ENCODE data around the gene ASB1. TPM values are rescaled to one million over a fixed set of nuclear protein-coding genes. Genes with fewer than 3 reads are reported as not detected.

Gene ASB1
- total and polyA plus RNA-seq, 2 of the 13 experiments (the other 11 are each of a cell fraction or from before 2014, with no cell fraction given) = 48.6 to 49.2 TPM

DNA sequence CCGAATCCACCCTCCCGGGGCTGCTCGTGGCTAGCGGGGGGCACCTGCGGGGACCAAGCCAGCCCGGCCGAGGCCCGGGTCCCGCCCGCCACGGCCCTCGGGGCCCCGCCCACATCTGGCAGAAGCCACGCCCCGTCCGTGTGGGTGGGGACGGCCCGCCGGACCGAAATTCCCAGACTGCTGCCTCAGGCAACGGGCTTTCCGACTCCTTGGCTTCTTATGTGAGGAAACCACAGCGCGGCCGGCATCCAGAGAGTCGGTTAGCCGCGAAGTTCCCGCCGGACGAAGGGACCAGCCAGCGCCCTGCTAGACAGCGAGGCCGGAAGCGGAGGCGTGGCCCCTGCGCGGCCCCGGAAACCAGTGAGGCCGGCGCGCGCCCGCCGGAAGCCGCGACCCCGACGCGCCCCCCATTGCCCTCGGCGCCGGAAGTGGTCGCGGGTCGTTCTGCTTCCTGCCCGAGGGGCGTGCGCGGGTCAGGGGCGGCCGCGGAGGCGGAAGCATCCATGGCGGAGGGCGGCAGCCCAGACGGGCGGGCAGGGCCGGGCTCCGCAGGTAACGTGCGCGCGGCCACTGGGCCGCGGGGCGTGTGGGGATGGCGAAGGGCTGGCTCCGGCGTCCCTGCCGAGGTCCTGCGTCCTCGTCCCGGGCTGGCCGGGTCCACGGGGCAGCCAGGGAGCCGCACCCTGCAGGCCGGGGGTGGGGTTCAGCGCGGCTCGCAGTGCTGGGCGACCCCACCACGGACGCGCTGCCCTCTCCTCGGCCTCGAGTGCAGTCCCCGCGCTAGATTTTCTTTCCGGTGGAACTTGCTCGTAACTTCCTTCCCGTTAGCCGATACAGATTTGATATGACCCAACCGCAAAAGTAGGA lies at the start of gene ASB1 (continued):
- TF ChIP-seq, protein P1, sequence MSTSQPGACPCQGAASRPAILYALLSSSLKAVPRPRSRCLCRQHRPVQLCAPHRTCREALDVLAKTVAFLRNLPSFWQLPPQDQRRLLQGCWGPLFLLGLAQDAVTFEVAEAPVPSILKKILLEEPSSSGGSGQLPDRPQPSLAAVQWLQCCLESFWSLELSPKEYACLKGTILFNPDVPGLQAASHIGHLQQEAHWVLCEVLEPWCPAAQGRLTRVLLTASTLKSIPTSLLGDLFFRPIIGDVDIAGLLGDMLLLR (CRISPR knock-in tag; IDR thresholded peaks at IDR 0.05) = peak; percentile 16; the same call in 1 of the 2 replicates
- TF ChIP-seq IRX3 (CRISPR knock-in tag; IDR thresholded peaks at IDR 0.05; ENCODE audit: borderline replicate concordance, low read depth) (peak; percentile 24), IRF2 (CRISPR knock-in tag; IDR thresholded peaks at IDR 0.05) (peak; percentile 71; the same call in 1 of the 2 replicates), ZSCAN29 (CRISPR knock-in tag; conservative IDR thresholded peaks at IDR 0.05) (no peak; the same call in none of the 2 replicates), ARNT (IDR thresholded peaks at IDR 0.05) (no peak), ZNF781 (CRISPR knock-in tag; IDR thresholded peaks at IDR 0.05; ENCODE audit: borderline replicate concordance, not compliant biosample characterization) (no peak), ATRX (CRISPR knock-in tag; IDR thresholded peaks at IDR 0.05; ENCODE audit: borderline replicate concordance) (no peak), WIZ (CRISPR knock-in tag; IDR thresholded peaks at IDR 0.05) (no peak), ZNF33A (CRISPR knock-in tag; IDR thresholded peaks at IDR 0.05; ENCODE audit: borderline replicate concordance) (no peak), TBL1XR1 (IDR thresholded peaks at IDR 0.05; ENCODE audit: borderline replicate concordance, low read length, partially characterized antibody) (no peak), KLF11 (CRISPR knock-in tag; IDR thresholded peaks at IDR 0.05) (no peak)
- TF ChIP-seq, protein P2, sequence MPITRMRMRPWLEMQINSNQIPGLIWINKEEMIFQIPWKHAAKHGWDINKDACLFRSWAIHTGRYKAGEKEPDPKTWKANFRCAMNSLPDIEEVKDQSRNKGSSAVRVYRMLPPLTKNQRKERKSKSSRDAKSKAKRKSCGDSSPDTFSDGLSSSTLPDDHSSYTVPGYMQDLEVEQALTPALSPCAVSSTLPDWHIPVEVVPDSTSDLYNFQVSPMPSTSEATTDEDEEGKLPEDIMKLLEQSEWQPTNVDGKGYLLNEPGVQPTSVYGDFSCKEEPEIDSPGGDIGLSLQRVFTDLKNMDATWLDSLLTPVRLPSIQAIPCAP (CRISPR knock-in tag; IDR thresholded peaks at IDR 0.05; ENCODE audit: low read depth) = 0 out of 2 replicates have a peak, but pooled peaks have one; percentile 53
- TF ChIP-seq, protein P3, sequence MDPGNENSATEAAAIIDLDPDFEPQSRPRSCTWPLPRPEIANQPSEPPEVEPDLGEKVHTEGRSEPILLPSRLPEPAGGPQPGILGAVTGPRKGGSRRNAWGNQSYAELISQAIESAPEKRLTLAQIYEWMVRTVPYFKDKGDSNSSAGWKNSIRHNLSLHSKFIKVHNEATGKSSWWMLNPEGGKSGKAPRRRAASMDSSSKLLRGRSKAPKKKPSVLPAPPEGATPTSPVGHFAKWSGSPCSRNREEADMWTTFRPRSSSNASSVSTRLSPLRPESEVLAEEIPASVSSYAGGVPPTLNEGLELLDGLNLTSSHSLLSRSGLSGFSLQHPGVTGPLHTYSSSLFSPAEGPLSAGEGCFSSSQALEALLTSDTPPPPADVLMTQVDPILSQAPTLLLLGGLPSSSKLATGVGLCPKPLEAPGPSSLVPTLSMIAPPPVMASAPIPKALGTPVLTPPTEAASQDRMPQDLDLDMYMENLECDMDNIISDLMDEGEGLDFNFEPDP (CRISPR knock-in tag; conservative IDR thresholded peaks at IDR 0.05) = peak; percentile 75; the same call in 1 of the 2 replicates
- TF ChIP-seq, protein P4, sequence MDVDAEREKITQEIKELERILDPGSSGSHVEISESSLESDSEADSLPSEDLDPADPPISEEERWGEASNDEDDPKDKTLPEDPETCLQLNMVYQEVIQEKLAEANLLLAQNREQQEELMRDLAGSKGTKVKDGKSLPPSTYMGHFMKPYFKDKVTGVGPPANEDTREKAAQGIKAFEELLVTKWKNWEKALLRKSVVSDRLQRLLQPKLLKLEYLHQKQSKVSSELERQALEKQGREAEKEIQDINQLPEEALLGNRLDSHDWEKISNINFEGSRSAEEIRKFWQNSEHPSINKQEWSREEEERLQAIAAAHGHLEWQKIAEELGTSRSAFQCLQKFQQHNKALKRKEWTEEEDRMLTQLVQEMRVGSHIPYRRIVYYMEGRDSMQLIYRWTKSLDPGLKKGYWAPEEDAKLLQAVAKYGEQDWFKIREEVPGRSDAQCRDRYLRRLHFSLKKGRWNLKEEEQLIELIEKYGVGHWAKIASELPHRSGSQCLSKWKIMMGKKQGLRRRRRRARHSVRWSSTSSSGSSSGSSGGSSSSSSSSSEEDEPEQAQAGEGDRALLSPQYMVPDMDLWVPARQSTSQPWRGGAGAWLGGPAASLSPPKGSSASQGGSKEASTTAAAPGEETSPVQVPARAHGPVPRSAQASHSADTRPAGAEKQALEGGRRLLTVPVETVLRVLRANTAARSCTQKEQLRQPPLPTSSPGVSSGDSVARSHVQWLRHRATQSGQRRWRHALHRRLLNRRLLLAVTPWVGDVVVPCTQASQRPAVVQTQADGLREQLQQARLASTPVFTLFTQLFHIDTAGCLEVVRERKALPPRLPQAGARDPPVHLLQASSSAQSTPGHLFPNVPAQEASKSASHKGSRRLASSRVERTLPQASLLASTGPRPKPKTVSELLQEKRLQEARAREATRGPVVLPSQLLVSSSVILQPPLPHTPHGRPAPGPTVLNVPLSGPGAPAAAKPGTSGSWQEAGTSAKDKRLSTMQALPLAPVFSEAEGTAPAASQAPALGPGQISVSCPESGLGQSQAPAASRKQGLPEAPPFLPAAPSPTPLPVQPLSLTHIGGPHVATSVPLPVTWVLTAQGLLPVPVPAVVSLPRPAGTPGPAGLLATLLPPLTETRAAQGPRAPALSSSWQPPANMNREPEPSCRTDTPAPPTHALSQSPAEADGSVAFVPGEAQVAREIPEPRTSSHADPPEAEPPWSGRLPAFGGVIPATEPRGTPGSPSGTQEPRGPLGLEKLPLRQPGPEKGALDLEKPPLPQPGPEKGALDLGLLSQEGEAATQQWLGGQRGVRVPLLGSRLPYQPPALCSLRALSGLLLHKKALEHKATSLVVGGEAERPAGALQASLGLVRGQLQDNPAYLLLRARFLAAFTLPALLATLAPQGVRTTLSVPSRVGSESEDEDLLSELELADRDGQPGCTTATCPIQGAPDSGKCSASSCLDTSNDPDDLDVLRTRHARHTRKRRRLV (CRISPR knock-in tag; IDR thresholded peaks at IDR 0.05) = no peak
- TF ChIP-seq, protein P5, sequence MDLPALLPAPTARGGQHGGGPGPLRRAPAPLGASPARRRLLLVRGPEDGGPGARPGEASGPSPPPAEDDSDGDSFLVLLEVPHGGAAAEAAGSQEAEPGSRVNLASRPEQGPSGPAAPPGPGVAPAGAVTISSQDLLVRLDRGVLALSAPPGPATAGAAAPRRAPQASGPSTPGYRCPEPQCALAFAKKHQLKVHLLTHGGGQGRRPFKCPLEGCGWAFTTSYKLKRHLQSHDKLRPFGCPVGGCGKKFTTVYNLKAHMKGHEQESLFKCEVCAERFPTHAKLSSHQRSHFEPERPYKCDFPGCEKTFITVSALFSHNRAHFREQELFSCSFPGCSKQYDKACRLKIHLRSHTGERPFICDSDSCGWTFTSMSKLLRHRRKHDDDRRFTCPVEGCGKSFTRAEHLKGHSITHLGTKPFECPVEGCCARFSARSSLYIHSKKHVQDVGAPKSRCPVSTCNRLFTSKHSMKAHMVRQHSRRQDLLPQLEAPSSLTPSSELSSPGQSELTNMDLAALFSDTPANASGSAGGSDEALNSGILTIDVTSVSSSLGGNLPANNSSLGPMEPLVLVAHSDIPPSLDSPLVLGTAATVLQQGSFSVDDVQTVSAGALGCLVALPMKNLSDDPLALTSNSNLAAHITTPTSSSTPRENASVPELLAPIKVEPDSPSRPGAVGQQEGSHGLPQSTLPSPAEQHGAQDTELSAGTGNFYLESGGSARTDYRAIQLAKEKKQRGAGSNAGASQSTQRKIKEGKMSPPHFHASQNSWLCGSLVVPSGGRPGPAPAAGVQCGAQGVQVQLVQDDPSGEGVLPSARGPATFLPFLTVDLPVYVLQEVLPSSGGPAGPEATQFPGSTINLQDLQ (CRISPR knock-in tag; IDR thresholded peaks at IDR 0.05) = peak; percentile 28; the same call in 1 of the 2 replicates

Data from HepG2 (cell line).